Sigmoid colon (tissue), 4 donors: ENCODE data around the gene ELAPOR1.

Experiments used
- EP300 ChIP-seq, 4 donors: sonication (generic); formaldehyde crosslinking; IDR thresholded peaks; one replicate each; pipeline ENCODE4 v1.6.1; 2017; ENCODE audit warnings: antibody characterized with exemption in 4 of 4
- POLR2A ChIP-seq, 2 donors: fragments of 450-650 bp; IDR thresholded peaks; one replicate each; pipeline ENCODE4 v1.6.1; 2016; ENCODE audit warnings: antibody characterized with exemption in 2 of 2, mild to moderate bottlenecking in 2 of 2, moderate library complexity in 2 of 2

DNA sequence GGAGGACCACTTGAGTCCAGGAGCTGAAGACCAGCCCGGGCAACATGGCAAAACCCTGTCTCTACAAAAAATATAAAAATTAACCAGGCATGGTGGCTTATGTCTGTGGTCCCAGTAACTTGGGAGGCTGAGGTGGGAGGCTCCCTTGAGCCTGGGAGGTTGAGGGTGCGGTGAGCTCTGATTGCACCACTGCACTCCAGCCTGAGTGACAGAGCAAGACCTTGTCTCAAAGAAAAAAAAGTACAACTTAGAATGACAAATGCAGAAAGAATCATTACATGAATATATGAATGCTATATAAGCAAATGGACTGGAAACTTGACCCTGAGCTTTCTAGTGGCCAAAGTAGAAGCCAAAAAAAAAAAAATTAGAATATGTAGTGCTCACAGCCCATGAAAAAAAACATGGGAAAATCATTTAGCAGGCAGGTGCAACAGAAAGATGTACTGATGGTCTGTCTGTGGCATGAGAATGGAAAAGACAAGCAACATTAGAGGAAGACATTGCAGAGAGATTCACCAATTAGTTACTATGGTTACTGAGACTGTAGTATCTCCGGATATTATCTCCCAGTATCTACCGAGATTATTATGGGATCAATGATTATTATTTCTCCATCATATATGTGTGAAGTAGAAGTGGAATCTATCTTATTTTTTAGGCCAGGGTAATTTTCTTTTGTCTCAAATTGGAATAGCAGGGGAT, 19.2 kb downstream of the ELAPOR1 start:
- no peak for TF ChIP-seq EP300 (IDR thresholded peaks at IDR 0.05)
- no peak for TF ChIP-seq POLR2A (IDR thresholded peaks at IDR 0.05)
